Activated CD4-positive, alpha-beta T cell treated with anti-CD3 and anti-CD28 coated beads, Interleukin-2, amount 10 ng/mL, durations not matched to agents 7 days and 5 days (primary cell): ENCODE results near the gene DNAH14. TPM values are rescaled to one million over a fixed set of nuclear protein-coding genes. Genes with fewer than 3 reads are reported as not detected.
"Not testable (repeated sequence)": the region's sequence is repeated elsewhere in the genome, so short reads cannot be mapped to it uniquely, and the experiment has no call there.

Experiments
- CTCF ChIA-PET: fragments of 350-600 bp; sonication (Branson Sonifier 250); formaldehyde crosslinking; loops from one replicate; lab custom pipeline; 2021; ENCODE audit warnings: antibody characterized with exemption; lab: Charles Lee
- POLR2A ChIA-PET: fragments of 350-600 bp; sonication (Branson Sonifier 250); formaldehyde crosslinking; loops from one replicate; lab custom pipeline; 2021; ENCODE audit warnings: antibody characterized with exemption; lab: Charles Lee
- DNase-seq: peaks from one replicate; pipeline ENCODE4 v3.0.0-alpha.2; 2020
- H3K27ac Mint-ChIP-seq: one replicate; pipeline ENCODE4 v1.8.0; 2021; ENCODE audit warnings: mild to moderate bottlenecking, moderate library complexity, mixed read lengths
- H3K27me3 Mint-ChIP-seq: one replicate; pipeline ENCODE4 v1.8.0; 2021; ENCODE audit warnings: mixed read lengths
- H3K36me3 Mint-ChIP-seq: one replicate; pipeline ENCODE4 v1.8.0; 2021; ENCODE audit warnings: low read depth, mixed read lengths
- H3K4me1 Mint-ChIP-seq: one replicate; pipeline ENCODE4 v1.8.0; 2021; ENCODE audit warnings: mixed read lengths
- H3K4me3 Mint-ChIP-seq: one replicate; pipeline ENCODE4 v1.8.0; 2021; ENCODE audit warnings: mild to moderate bottlenecking, moderate library complexity, mixed read lengths
- H3K9me3 Mint-ChIP-seq: one replicate; pipeline ENCODE4 v1.8.0; 2021; ENCODE audit warnings: mixed read lengths
- total RNA-seq, 2 experiments: library from RNA; stranded (reverse); gene quantifications; one replicate each; pipeline ENCODE4 v1.2.3, GENCODE V29; 2021

The DNAH14 gene
- total RNA-seq, 2 experiments from 2014 or later, result 0.40 to 0.82 TPM

DNA sequence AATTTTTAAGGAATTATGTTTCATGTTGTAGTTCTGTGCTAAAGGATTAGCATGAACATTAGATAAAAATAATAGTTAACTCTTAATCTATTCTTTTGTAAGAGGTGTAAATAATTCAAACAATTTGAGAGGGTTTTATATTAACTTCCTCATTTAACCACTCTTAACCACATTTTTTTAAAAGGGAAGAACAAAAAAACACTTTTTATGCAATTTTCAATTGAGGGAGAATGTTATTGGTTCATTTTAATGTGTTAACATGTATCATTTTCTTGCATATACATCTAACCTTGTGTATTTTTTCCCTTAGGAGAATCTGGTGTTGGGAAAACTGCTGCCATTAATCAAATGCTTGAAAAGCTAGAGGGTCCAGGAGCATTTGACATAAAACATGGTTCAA, 329.3 kb downstream of the DNAH14 start:
- no peak for DNase-seq
- Mint-ChIP-seq H3K36me3 (no peaks in the 10 kb centered on the region), H3K4me1 (no peaks in the 10 kb centered on the region), H3K4me3 (no peak overlapping the region), H3K9me3 (no peaks in the 10 kb centered on the region), H3K27me3 (peaks cover 13% of the 10 kb centered on the region), H3K27ac (no peak overlapping the region)
- CTCF ChIA-PET, result no interaction called here
- POLR2A ChIA-PET, result no interaction called here

GRCh38 chr1:225259542-225259941, 330.1 kb downstream of the DNAH14 start:
- CTCF ChIA-PET, result no interaction called here
- POLR2A ChIA-PET, result no interaction called here

GRCh38 chr1:225260319-225260718, 330.8 kb downstream of the DNAH14 start:
- H3K36me3 Mint-ChIP-seq, result no peaks in the 10 kb centered on the region
- H3K27ac Mint-ChIP-seq, result no peak overlapping the region
- peaks cover 10% of the 10 kb centered on the region for H3K27me3 Mint-ChIP-seq
- DNase-seq, result no peak
- no peaks in the 10 kb centered on the region for H3K9me3 Mint-ChIP-seq
- no peak overlapping the region for H3K4me3 Mint-ChIP-seq
- peaks cover 3% of the 10 kb centered on the region for H3K4me1 Mint-ChIP-seq
- ChIA-PET CTCF (interaction anchor here (0.6 kb wide), 1 partner anchor 54 kb away, joined by 5 read pairs; no protein-coding TSS in a partner anchor), POLR2A (no interaction called here)

More at GRCh38 chr1:225259542-225259941, 330.1 kb downstream of the DNAH14 start:
- Mint-ChIP-seq H3K9me3 (no peaks in the 10 kb centered on the region), H3K4me1 (peaks cover 2% of the 10 kb centered on the region), H3K4me3 (no peak overlapping the region), H3K27me3 (peaks cover 13% of the 10 kb centered on the region), H3K36me3 (no peaks in the 10 kb centered on the region), H3K27ac (no peak overlapping the region)
- DNase-seq, result no peak

DNA sequence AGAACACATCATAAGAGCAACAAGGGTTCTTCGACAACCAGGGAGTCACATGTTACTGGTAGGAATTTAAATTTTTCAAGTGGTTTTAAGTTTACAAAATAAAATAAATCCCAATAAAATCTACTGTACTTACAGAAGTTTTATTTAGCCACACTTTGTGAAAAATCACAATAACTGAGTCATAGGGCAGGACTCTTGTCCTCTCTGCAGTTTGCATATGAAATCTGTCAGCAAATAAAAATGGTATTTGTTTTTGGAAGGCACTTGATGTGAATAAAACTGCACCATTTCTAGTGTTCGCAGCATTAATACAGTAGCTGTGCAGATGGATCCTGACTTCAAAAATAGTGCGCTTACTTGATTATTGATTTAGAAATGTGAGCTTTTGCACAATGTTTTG, 348.0 kb downstream of the DNAH14 start:
- peaks cover 3% of the 10 kb centered on the region for H3K9me3 Mint-ChIP-seq
- H3K36me3 Mint-ChIP-seq, result no peaks in the 10 kb centered on the region
- H3K4me3 Mint-ChIP-seq, result no peak overlapping the region
- POLR2A ChIA-PET, result no interaction called here
- peaks cover 7% of the 10 kb centered on the region for H3K27me3 Mint-ChIP-seq
- no peak for DNase-seq
- CTCF ChIA-PET, result no interaction called here
- H3K27ac Mint-ChIP-seq, result no peak overlapping the region
- H3K4me1 Mint-ChIP-seq, result no peaks in the 10 kb centered on the region

DNA sequence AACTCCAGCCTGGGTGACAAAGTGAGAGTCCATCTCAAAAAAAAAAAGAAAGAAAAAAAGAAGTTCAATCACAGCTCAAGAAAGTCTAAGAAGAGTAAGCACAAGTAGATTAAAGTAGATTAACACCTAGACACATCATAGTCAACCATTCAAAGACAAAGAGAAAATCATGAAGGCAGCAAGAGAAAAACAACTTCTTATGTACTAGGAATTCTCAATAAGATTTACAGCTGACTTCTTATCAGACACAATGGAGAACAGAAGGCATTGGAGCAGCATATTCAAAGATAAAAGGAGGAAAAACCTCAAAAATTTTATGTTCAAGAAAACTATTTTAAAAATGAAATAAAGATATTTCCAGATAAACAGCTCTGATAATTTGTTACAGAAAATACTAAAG, 351.1 kb downstream of the DNAH14 start:
- H3K4me3 Mint-ChIP-seq, result no peak overlapping the region
- CTCF ChIA-PET, result no interaction called here
- no peak for DNase-seq
- H3K36me3 Mint-ChIP-seq, result no peaks in the 10 kb centered on the region
- no peaks in the 10 kb centered on the region for H3K4me1 Mint-ChIP-seq
- H3K27ac Mint-ChIP-seq, result no peak overlapping the region
- peaks cover 3% of the 10 kb centered on the region for H3K9me3 Mint-ChIP-seq
- H3K27me3 Mint-ChIP-seq, result peaks cover 10% of the 10 kb centered on the region
- POLR2A ChIA-PET, result no interaction called here

DNA sequence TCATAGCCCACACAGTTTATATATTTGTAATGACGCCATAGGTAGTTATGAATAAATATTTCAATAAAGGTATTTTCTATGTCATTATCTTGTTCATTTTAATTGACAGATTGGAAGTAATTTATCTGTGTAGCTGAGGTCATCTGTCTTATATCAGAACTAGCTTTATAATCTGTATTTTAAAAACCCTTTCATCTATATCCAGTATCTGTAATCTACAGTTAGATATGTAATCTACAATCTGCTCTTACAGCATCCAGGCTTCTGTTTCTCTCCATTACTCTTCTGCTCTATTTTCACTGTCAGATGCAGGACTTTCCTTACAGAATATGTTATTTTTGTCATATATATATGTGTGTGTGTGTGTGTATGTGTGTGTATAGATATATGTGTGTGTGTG, 360.8 kb downstream of the DNAH14 start:
- no peak overlapping the region for H3K4me3 Mint-ChIP-seq
- H3K27me3 Mint-ChIP-seq, result peaks cover 6% of the 10 kb centered on the region
- no peak overlapping the region for H3K27ac Mint-ChIP-seq
- H3K36me3 Mint-ChIP-seq, result no peaks in the 10 kb centered on the region
- POLR2A ChIA-PET, result no interaction called here
- peaks cover 12% of the 10 kb centered on the region for H3K9me3 Mint-ChIP-seq
- DNase-seq, result no peak
- H3K4me1 Mint-ChIP-seq, result no peaks in the 10 kb centered on the region
- CTCF ChIA-PET, result no interaction called here

- H3K27ac Mint-ChIP-seq, result no peak overlapping the region
- POLR2A ChIA-PET, result no interaction called here
- H3K4me1 Mint-ChIP-seq, result no peaks in the 10 kb centered on the region
- no peaks in the 10 kb centered on the region for H3K36me3 Mint-ChIP-seq
- no peak for DNase-seq
- peaks cover 5% of the 10 kb centered on the region for H3K27me3 Mint-ChIP-seq
- no peak overlapping the region for H3K4me3 Mint-ChIP-seq
- CTCF ChIA-PET, result no interaction called here
- peaks cover 7% of the 10 kb centered on the region for H3K9me3 Mint-ChIP-seq
Measured at GRCh38 chr1:225299624-225300023, 370.1 kb downstream of the DNAH14 start.

DNA sequence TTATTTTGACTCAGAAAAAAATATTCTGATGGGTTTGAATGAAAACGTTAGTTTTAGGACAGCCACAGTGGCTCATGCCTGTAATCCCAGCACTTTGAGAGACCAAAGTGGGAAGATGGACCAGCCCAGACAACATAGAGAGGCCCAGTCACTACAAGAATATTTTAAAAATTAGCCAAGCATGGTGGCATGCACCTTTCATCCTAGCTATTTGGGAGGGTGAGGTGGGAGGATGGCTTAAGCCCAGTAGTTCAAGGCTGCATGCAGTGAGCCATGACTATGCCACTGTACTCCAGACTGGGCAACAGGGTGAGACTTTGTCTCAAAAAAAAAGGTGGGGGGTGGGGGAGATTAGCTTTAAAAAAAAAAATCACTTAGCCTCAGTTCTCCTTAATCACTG, 370.9 kb downstream of the DNAH14 start:
- no peaks in the 10 kb centered on the region for H3K4me1 Mint-ChIP-seq
- peaks cover 2% of the 10 kb centered on the region for H3K27me3 Mint-ChIP-seq
- DNase-seq, result no peak
- ChIA-PET POLR2A (no interaction called here), CTCF (interaction anchor here (0.8 kb wide), 1 partner anchor 8 kb away, joined by 3 read pairs; no protein-coding TSS in a partner anchor)
- H3K36me3 Mint-ChIP-seq, result no peaks in the 10 kb centered on the region
- no peak overlapping the region for H3K27ac Mint-ChIP-seq
- peaks cover under 1% of the 10 kb centered on the region for H3K9me3 Mint-ChIP-seq
- no peak overlapping the region for H3K4me3 Mint-ChIP-seq

DNA sequence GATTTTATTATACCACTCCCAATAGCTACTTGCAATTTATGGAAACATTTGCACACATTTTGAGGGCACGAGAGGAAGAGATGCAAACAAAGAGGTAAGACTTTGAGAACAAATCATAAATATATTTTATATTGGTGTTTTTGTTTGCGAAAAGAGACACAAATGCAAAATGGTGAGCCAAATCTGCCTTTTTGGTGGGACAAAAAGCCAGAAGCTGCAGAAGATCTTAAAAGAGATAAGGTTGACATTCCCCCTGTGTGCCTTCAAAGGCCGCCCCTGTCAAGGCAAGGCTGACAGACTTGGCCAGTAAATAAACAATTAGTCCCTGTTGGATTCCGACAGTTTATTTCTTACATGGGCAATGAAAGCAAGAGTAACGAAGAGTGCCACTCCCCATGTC, 375.5 kb downstream of the DNAH14 start:
- ChIA-PET POLR2A (no interaction called here), CTCF (no interaction called here)
- no peaks in the 10 kb centered on the region for H3K27me3 Mint-ChIP-seq
- H3K36me3 Mint-ChIP-seq, result no peaks in the 10 kb centered on the region
- H3K27ac Mint-ChIP-seq, result no peak overlapping the region
- H3K9me3 Mint-ChIP-seq, result no peaks in the 10 kb centered on the region
- DNase-seq, result no peak
- H3K4me1 Mint-ChIP-seq, result no peaks in the 10 kb centered on the region
- H3K4me3 Mint-ChIP-seq, result no peak overlapping the region

DNA sequence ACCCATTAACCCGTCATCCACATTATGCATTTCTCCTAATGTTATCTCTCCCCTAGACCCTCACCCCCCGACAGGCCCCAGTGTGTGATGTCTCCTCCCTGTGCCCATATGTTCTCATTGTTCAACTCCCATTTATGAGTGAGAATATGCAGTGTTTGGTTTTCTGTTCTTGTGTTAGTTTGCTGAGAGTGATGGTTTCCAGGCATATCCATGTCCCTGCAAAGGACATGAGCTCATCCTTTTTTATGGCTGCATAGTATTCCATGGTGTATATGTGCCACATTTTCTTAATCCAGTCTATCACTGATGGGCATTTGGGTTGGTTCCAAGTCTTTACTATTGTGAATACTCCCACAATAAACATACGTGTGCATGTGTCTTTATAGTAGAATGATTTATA, 381.1 kb downstream of the DNAH14 start:
- not testable (repeated sequence) for DNase-seq

DNA sequence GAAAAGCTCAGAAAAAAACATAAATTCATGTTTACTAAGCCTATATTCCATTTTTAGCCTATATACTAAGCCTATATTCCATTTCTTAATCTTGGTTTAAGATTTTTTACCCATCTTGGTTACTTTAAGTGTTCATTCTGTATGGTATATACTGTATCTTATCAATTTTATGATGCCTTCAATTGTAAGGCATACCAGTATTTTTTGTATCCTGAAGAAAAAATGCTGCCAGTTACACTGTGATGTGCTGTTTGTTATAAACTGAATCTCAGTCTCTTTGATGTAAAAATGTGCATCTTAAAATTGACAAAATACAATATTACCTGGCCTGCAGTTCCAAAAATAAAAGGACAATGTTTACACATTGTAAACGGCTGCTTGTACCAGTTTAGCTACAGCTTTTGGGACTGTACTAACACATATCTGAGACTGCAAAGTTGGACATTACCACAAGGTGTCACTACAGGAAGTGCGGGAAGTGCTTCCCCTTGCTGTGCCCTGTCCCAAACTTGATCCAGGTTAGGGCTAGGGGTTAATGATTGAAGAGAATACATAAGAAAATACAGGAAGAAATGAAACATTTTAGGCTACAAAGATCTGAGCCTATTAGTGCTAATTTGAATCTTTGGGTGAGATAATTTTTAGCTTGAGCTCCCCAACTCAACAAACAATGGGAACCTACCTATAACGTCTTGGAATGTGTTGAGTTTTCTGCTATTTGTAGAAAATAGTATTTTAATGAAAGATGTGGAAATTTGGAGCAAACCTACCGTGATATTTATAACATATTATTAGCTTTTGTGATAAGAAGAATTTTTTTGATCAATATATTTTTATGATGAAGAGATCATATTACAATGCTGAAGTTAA, 389.5 kb downstream of the DNAH14 start:
- no peaks in the 10 kb centered on the region for H3K9me3 Mint-ChIP-seq
- POLR2A ChIA-PET, result no interaction called here
- H3K36me3 Mint-ChIP-seq, result no peaks in the 10 kb centered on the region
- H3K27ac Mint-ChIP-seq, result no peak overlapping the region
- DNase-seq, result peak; percentile 47
- H3K27me3 Mint-ChIP-seq, result no peaks in the 10 kb centered on the region
- no peaks in the 10 kb centered on the region for H3K4me1 Mint-ChIP-seq
- CTCF ChIA-PET, result interaction anchor here (0.6 to 1.7 kb wide), 4 partner anchors 18 to 461 kb away, joined by 3 to 4 read pairs (median 4); no protein-coding TSS in a partner anchor
- no peak overlapping the region for H3K4me3 Mint-ChIP-seq

More for the DNA sequence above, 381.1 kb downstream of the DNAH14 start:
- POLR2A ChIA-PET, H3K36me3 Mint-ChIP-seq, H3K27ac Mint-ChIP-seq, H3K4me3 Mint-ChIP-seq, H3K4me1 Mint-ChIP-seq, H3K27me3 Mint-ChIP-seq, CTCF ChIA-PET, H3K9me3 Mint-ChIP-seq: not testable (repeated sequence)

GRCh38 chr1:225319871-225320270, 390.4 kb downstream of the DNAH14 start:
- H3K9me3 Mint-ChIP-seq, result no peaks in the 10 kb centered on the region

DNA sequence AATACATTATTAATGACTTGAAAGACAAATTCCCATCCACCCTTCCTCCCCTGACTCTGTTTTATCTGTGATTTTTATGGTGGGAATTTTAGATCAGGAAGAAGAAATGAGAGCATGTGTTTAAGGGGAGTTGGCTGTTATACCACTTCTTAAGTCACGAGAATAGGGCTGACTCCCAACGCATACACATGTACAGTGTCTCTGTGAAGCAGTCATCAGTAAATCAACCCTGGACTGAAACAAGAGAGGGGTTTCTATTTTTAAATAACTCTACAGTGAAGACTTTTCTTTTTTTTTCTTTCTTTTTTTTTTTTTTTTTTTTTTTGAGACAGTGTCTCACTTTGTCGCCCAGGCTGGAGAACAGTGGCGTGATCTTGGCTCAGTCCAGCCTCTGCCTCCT, 392.3 kb downstream of the DNAH14 start:
- CTCF ChIA-PET, result no interaction called here
- H3K36me3 Mint-ChIP-seq, result no peaks in the 10 kb centered on the region
- H3K4me3 Mint-ChIP-seq, result no peak overlapping the region
- no peak overlapping the region for H3K27ac Mint-ChIP-seq
- H3K4me1 Mint-ChIP-seq, result no peaks in the 10 kb centered on the region
- no peaks in the 10 kb centered on the region for H3K27me3 Mint-ChIP-seq
- POLR2A ChIA-PET, result no interaction called here
- H3K9me3 Mint-ChIP-seq, result no peaks in the 10 kb centered on the region
- no peak for DNase-seq

More at GRCh38 chr1:225319871-225320270, 390.4 kb downstream of the DNAH14 start:
- no peaks in the 10 kb centered on the region for H3K27me3 Mint-ChIP-seq
- no peaks in the 10 kb centered on the region for H3K4me1 Mint-ChIP-seq
- POLR2A ChIA-PET, result no interaction called here
- CTCF ChIA-PET, result interaction anchor here (1.7 kb wide), 1 partner anchor 17 kb away, joined by 4 read pairs; no protein-coding TSS in a partner anchor
- H3K27ac Mint-ChIP-seq, result no peak overlapping the region
- no peak overlapping the region for H3K4me3 Mint-ChIP-seq
- H3K36me3 Mint-ChIP-seq, result no peaks in the 10 kb centered on the region
- DNase-seq, result no peak
